HL-60/S4 treated with phorbol 12-myristate 13-acetate at 8.2 ng/mL for 4 days and 3 days (cell line): Measurements from ENCODE around the gene ADRM1.

Source experiments
- in situ Hi-C: fragments of 300-500 bp; cut with MboI; formaldehyde crosslinking; loops from 2 replicates; pipeline ENCODE4 v1.15.0; 2022; ENCODE audit warnings: low sequenced_read_pairs

Gene ADRM1

GRCh38 chr20:62335532-62335931 is 32.7 kb downstream of the ADRM1 start:
- in situ Hi-C loops: no loop called here

- in situ Hi-C loops: no loop called here
Measured at GRCh38 chr20:62336329-62336728, 33.5 kb downstream of the ADRM1 start.

- in situ Hi-C loops: no loop called here
Measured at GRCh38 chr20:62336775-62337557, 34.2 kb downstream of the ADRM1 start.

GRCh38 chr20:62337558-62338293 is 34.9 kb downstream of the ADRM1 start:
- in situ Hi-C loops: no loop called here

- in situ Hi-C loops: no loop called here
Measured at GRCh38 chr20:62338294-62338620, 35.5 kb downstream of the ADRM1 start.

GRCh38 chr20:62339647-62340062 is 36.9 kb downstream of the ADRM1 start:
- in situ Hi-C loops: no loop called here

GRCh38 chr20:62342910-62343309 is 40.1 kb downstream of the ADRM1 start:
- in situ Hi-C loops: no loop called here

GRCh38 chr20:62344092-62344491 is 41.3 kb downstream of the ADRM1 start:
- in situ Hi-C loops: no loop called here

GRCh38 chr20:62344782-62345181 is 42.0 kb downstream of the ADRM1 start:
- in situ Hi-C loops: no loop called here

GRCh38 chr20:62345681-62346370 is 43.0 kb downstream of the ADRM1 start:
- in situ Hi-C loops: no loop called here

- in situ Hi-C loops: no loop called here
Measured at GRCh38 chr20:62346398-62347150, 43.8 kb downstream of the ADRM1 start.

GRCh38 chr20:62347151-62347404 is 44.3 kb downstream of the ADRM1 start:
- in situ Hi-C loops: no loop called here

- in situ Hi-C loops: no loop called here
Measured at GRCh38 chr20:62347445-62347844, 44.6 kb downstream of the ADRM1 start.

GRCh38 chr20:62348604-62349003 is 45.8 kb downstream of the ADRM1 start:
- in situ Hi-C loops: no loop called here

- in situ Hi-C loops: no loop called here
Measured at GRCh38 chr20:62349556-62350097, 46.8 kb downstream of the ADRM1 start.

- in situ Hi-C loops: no loop called here
Measured at GRCh38 chr20:62350098-62350628, 47.4 kb downstream of the ADRM1 start.

- in situ Hi-C loops: no loop called here
Measured at GRCh38 chr20:62350629-62351422, 48.0 kb downstream of the ADRM1 start.

GRCh38 chr20:62351469-62352401 is 48.9 kb downstream of the ADRM1 start:
- in situ Hi-C loops: no loop called here
